Frontal cortex (tissue), 4 donors: ENCODE results near the gene KIAA0319L. TPM values are rescaled to one million over a fixed set of nuclear protein-coding genes. Genes with fewer than 3 reads are reported as not detected.
A peak's percentile ranks its signal among the peaks of the same experiment; 100 is the strongest.
"Not testable (repeated sequence)": the region's sequence is repeated elsewhere in the genome, so short reads cannot be mapped to it uniquely, and the experiment has no call there.

Experiments used
- DNase-seq, 2 donors: peaks; one replicate each; pipeline ENCODE4 v3.0.0; 2012; ENCODE audit warnings: low spot score in 2 of 2
- FAIRE-seq: peaks from 2 replicates; lab custom pipeline; 2012; peaks lifted over from hg19 to GRCh38; lab: Jason Lieb, UNC
- total RNA-seq: library from RNA; depleted of rRNA; stranded (reverse); fragments of >200 nt; gene quantifications from one replicate; pipeline ENCODE4 v1.2.3, GENCODE V29; 2014
- donor health status: control.
- donor health status: control.
- donor health status: control.

The KIAA0319L gene
- total RNA-seq, 1 donor from 2014 or later, result 34.2 TPM

DNA sequence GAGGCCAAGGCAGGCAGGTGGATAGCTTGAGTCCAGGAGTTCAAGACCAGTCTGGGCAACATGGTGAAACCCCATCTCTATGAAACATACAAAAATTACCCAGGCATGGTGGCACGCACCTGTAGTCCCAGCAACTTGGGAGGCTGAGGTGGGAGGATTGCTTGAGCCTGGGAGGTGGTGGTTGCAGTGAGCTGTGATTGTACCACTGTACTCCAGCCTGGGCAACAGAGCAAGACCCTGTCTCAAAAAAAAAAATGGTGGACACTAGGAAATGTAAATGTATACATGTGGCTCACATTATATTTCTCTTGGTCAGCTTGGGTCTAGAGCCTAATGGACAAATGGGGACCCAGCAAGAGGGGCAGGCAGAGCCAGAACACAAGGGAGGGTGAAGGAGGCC is 28.6 kb upstream of the KIAA0319L start:
- FAIRE-seq, DNase-seq: not testable (repeated sequence)

DNA sequence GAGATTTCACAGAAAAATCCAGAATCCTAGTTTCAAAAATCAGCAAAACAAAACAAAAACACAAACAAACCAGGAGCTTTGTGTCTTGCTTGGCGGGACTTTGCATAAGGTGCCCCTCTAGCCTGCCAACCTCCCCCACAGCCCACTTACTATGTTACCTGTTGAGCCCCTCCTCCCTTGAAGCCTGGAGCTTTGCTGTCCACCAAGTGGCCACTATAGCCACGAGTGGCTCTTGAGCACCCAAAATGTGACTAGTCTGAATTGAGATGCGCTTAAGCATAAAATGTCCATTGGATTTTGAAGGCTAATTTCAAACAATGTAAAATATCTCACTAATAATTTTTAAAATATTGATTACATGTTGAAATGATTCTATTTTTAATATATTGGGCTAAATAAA is 28.1 kb upstream of the KIAA0319L start:
- DNase-seq (no peak), FAIRE-seq (no peak)

DNA sequence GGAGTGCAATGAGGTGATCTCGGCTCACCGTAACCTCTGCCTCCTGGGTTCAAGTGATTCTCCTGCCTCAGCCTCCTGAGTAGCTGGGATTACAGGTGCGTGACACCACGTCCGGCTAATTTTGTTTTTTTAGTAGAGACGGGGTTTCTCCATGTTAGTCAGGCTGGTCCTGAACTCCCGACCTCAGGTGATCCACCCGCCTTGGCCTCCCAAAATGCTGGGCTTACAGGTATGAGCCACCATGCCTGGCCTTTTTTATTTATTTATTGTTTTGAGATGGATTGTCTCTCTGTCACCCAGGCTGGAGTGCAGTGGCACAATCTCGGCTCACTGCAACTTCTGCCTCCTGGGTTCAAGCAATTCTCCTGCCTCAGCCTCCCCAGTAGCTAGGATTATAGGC is 24.4 kb upstream of the KIAA0319L start:
- FAIRE-seq, DNase-seq: not testable (repeated sequence)

DNA sequence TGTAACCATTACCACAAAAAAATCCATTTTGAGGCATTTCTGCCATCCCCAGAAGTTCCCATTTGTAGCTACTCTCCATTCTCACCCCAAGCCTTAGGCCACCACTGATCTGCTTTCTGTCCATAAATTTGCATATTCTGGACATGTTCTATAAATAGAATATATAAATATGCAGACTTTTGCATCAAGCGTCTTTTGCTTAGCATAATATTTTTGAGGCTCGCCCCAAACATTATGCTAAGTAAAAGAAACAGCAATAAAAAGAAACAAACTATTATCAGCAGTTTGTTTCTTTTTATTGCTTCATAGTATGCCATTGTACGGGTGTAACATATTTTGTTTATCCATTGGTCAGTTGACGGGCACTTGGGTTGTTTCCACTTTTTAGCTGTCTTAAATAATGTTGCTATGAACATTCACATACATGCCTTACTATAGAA is 23.8 kb upstream of the KIAA0319L start:
- DNase-seq (no peak), FAIRE-seq (no peak)

GRCh38 chr1:35577071-35577998 is 20.1 kb upstream of the KIAA0319L start:
- DNase-seq, result peak in 1 of 2 donors; percentile 41
- FAIRE-seq, result no peak

GRCh38 chr1:35576766-35577070 is 19.5 kb upstream of the KIAA0319L start:
- not testable (repeated sequence) for DNase-seq, FAIRE-seq

GRCh38 chr1:35576061-35576765 is 19.0 kb upstream of the KIAA0319L start:
- DNase-seq, result no peak
- no peak for FAIRE-seq

DNA sequence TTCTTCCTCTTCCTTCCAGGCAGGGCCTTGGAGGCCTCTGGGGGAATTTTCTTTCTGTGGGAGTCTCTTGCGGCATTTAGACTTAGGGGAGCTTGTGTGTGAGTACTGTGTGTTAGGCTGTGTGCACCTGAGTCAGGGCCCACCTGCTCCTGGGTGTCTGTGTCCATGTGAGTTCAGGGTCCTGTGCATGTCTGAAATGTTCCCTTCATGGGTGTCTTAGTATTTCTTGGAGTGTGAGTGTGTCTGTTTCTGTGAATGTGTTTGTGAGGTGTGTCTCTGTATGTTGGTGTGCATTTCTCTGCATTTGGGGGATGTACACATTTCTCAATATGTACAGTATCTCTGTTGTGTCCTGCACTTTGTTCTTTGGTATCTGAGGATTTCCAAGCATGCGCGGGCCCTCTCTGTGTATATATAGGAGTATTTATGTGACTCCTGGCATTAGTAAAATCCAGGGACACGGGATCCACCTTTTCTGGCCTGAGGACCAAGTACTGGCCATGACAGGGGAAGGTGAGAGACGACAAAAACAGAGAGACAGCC is 18.3 kb upstream of the KIAA0319L start:
- DNase-seq, result no peak
- no peak for FAIRE-seq

DNA sequence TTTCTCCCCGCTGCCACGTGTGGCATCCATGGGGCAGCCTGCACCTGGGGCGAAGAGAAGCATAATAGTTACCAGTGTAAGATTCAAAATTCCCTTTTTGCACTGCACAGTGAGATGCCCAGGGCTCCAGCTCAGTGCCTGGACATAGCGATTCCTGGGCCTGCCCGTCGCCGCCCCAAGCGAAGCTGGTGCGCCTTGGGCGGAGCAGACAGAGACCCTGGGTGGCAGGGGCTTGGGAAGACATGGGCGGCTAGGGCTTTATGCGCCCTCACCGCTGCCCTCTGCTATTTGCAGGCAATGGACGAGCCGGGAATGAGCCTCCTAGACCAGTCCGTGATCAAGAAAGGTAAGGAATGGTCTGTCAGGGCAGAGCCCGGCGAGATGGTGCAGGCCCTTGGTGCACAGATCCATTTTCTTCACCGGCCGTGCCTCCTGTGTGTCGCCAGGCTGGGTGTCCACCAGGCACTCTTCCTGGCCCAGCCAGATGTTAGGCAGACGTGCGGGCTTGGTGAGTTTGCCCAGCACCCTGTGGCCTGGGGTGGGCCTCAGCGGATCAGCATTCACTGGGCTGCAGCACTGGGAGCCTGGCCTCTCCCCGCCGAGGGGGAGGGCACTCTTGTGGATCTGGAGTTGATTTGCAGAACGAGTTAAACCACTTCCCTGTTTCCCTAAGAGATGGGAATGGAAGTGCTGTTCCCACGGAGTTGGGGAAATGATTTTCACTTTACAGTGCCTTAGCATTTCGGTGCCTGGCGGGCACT is 17.6 kb upstream of the KIAA0319L start:
- DNase-seq (no peak), FAIRE-seq (no peak)

- FAIRE-seq (no peak), DNase-seq (no peak)
Observed at GRCh38 chr1:35574125-35574654, 17.0 kb upstream of the KIAA0319L start.

- FAIRE-seq, result no peak
- peak; percentile 73 to 81 for DNase-seq
Observed at GRCh38 chr1:35573198-35574124, 16.3 kb upstream of the KIAA0319L start, which contains the start of gene TFAP2E. TSS of gene TFAP2E (plus strand) at chr1:35573314. CDS start at chr1:35573578, 264 bp downstream.

DNA sequence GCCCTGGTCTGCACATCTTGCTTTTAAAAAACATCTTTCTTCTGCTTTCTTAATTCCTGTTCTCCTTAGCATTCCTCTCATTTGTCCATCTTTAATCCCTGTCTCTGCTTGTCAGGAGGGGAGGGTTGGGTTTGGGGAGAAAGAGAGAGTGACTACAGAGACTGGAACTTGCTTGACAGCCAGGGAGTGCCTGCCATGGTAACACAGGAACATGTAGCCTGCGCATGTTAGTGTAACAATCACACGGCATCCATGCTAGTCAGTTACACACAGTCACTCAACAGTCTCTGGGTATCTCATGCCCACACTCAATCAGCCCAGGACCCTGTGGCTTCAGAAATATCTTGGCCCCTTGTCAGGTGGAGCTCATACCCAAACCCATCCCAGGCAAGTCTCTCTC is 15.1 kb upstream of the KIAA0319L start:
- FAIRE-seq, result no peak

DNA sequence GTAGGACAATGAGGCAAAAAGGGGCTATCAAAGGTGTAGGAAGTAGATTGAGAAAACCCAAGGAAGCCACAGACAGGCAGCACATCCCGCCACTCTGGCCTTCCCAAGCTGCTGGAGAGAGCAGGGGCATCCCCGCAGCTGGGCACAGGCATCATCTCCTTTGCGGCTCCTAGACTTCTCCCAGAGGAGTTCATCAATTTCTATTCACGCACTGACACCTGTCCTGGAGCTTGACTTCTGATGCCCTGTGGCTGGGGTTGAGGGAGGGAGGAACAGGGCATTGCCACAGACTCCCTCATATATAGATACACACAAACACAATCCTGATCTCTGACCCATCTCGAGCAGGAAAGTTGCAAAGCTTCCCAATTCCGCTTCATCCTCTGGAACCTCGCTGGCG is 14.1 kb upstream of the KIAA0319L start:
- DNase-seq (no peak), FAIRE-seq (no peak)

More for the DNA sequence above, 15.1 kb upstream of the KIAA0319L start:
- DNase-seq, result no peak

- no peak for FAIRE-seq
- DNase-seq, result no peak
Observed at GRCh38 chr1:35570589-35571137, 13.5 kb upstream of the KIAA0319L start.

- no peak for FAIRE-seq
Observed at GRCh38 chr1:35569936-35570335, 12.7 kb upstream of the KIAA0319L start.

GRCh38 chr1:35568975-35569395 is 11.8 kb upstream of the KIAA0319L start:
- peak; percentile 49 for FAIRE-seq

More at GRCh38 chr1:35569936-35570335, 12.7 kb upstream of the KIAA0319L start:
- no peak for DNase-seq

GRCh38 chr1:35567947-35568558 is 10.8 kb upstream of the KIAA0319L start:
- DNase-seq, result no peak
- no peak for FAIRE-seq

More at GRCh38 chr1:35568975-35569395, 11.8 kb upstream of the KIAA0319L start:
- DNase-seq, result peak; percentile 82 to 83

DNA sequence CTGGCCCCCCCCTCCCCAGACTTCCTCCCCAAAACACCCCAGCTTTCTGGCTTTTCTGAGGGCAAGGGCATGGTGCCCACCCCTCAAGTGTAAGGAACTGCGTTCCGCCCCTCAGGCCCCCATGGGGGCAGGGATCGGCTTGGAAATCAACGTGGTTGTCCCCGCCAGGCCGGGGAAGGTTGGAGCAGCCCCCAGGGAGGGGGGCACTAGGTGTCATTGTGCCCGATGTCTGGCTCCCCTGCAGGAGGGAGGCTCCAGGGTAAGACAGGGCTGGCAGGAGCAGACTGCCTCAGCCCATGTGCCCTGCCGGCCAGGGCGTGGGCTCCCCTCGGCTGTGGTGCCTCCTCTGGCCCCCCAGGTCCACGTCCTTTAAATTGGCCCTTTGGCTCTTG is 8.5 kb upstream of the KIAA0319L start:
- no peak for DNase-seq
- FAIRE-seq, result no peak
